H1 (cell line): ENCODE measurements around the gene KCTD2.

Source experiments
- CBX5 ChIP-seq: fragments of 300-800, 300-1000 bp; sonication (generic); IDR thresholded peaks from 2 replicates; pipeline ENCODE4 v1.7.1; 2016; ENCODE audit warnings: antibody characterized with exemption, low read length, low read depth
- CREB1 ChIP-seq: IDR thresholded peaks from 2 replicates; pipeline ENCODE4 v1.6.1; 2012; ENCODE audit warnings: inconsistent platforms
- JUND ChIP-seq: IDR thresholded peaks from 2 replicates; pipeline ENCODE4 v1.6.1; 2011; ENCODE audit warnings: mild to moderate bottlenecking, improper control_type of control experiment, low read length
- POLR2A ChIP-seq, 2 experiments: IDR thresholded peaks; 1 replicate in 1 of 2; 2 replicates in 1 of 2; pipeline ENCODE4 v1.6.1; 2011; ENCODE audit warnings: low read depth in 2 of 2, low read length in 2 of 2, mild to moderate bottlenecking in 2 of 2; ENCODE audit errors: control extremely low read depth in 1 of 2
- TBP ChIP-seq: IDR thresholded peaks from 2 replicates; pipeline ENCODE4 v1.6.1; 2011; ENCODE audit warnings: low read depth, low read length, improper control_type of control experiment
- TEAD4 ChIP-seq: IDR thresholded peaks from 2 replicates; pipeline ENCODE4 v1.6.1; 2012; ENCODE audit warnings: low read depth, low read length, inconsistent platforms, mixed read lengths
- TF ChIP-seq, protein P1 (sequence below), 3 experiments: IDR thresholded peaks; 1 replicate in 2 of 3; 2 replicates in 1 of 3; pipeline versions ENCODE4 v1.5.1 to v1.6.1; 2011; ENCODE audit warnings: low read length in 3 of 3, mild to moderate bottlenecking in 3 of 3, inconsistent platforms in 2 of 3, low read depth in 1 of 3, moderate library complexity in 1 of 3; ENCODE audit not compliant: insufficient read depth in 1 of 3; ENCODE audit errors: control extremely low read depth in 1 of 3

DNA sequence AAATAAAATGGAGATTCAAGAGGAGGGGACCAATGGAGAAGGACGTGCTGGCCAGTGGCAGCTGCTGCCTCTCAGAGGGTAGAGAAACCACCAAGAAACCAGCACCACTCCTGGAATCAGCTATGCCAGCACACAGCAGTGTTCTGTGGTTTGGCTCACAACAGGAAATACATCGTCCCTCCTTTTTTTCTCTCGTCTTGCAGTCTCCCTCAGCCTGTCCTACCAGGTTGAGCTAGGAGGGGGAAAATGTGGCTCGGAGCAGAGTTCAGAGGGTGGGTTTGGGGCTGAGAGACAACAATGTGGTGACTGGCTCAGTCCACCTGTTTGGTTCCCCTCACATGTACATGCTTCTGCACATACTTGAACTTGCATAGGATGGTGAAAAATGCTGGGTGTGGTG lies 20.8 kb downstream of the KCTD2 start:
- TF ChIP-seq CREB1 (no peak), TEAD4 (no peak), JUND (no peak), POLR2A (IDR thresholded peaks at IDR 0.05; ENCODE audit: control extremely low read depth in 1 of 2, low read depth in 2 of 2, low read length in 2 of 2) (no peak), TBP (no peak), CBX5 (no peak)
- TF ChIP-seq, protein P1, sequence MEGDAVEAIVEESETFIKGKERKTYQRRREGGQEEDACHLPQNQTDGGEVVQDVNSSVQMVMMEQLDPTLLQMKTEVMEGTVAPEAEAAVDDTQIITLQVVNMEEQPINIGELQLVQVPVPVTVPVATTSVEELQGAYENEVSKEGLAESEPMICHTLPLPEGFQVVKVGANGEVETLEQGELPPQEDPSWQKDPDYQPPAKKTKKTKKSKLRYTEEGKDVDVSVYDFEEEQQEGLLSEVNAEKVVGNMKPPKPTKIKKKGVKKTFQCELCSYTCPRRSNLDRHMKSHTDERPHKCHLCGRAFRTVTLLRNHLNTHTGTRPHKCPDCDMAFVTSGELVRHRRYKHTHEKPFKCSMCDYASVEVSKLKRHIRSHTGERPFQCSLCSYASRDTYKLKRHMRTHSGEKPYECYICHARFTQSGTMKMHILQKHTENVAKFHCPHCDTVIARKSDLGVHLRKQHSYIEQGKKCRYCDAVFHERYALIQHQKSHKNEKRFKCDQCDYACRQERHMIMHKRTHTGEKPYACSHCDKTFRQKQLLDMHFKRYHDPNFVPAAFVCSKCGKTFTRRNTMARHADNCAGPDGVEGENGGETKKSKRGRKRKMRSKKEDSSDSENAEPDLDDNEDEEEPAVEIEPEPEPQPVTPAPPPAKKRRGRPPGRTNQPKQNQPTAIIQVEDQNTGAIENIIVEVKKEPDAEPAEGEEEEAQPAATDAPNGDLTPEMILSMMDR (IDR thresholded peaks at IDR 0.05; ENCODE audit: control extremely low read depth in 1 of 3, insufficient read depth in 1 of 3, low read depth in 1 of 3, low read length in 3 of 3), result no peak
